WI38 (cell line): ENCODE results near the gene ARSD.
"Not testable (repeated sequence)": the region's sequence is repeated elsewhere in the genome, so short reads cannot be mapped to it uniquely, and the experiment has no call there.

Experiments used
- H3K4me3 ChIP-seq: 2 replicates; pipeline ENCODE4 v1.5.1; 2011; ENCODE audit warnings: low read depth, mild to moderate bottlenecking, control low read depth, low read length
- CTCF ChIP-seq: IDR thresholded peaks from 2 replicates; pipeline ENCODE4 v1.5.1; 2012; ENCODE audit warnings: low read depth, mild to moderate bottlenecking, control low read depth, low read length

ARSD gene

GRCh38 chrX:2928583-2929434 is at the start of gene ARSD:
Gene ARSD (minus strand): TSS chrX:2929339. CDS start chrX:2929275, 64 bp downstream.
- peak within 1 kb of the TSS; percentile 64 for H3K4me3 ChIP-seq
- TF ChIP-seq CTCF, result no peak

- not testable (repeated sequence) for H3K4me3 ChIP-seq
These were observed 49.5 kb upstream of the ARSD start for GRCh38 chrX:2978639-2979038.

GRCh38 chrX:2974961-2975360 is 45.8 kb upstream of the ARSD start:
- H3K4me3 ChIP-seq, result no peak overlapping the region

GRCh38 chrX:2972391-2972790 is 43.3 kb upstream of the ARSD start:
- no peak for TF ChIP-seq CTCF
- no peak overlapping the region for H3K4me3 ChIP-seq

More at GRCh38 chrX:2974961-2975360, 45.8 kb upstream of the ARSD start:
- no peak for TF ChIP-seq CTCF

- no peak for TF ChIP-seq CTCF
- no peak overlapping the region for H3K4me3 ChIP-seq
These were observed 39.9 kb upstream of the ARSD start for GRCh38 chrX:2969021-2969420.

- H3K4me3 ChIP-seq, result no peak overlapping the region
- no peak for TF ChIP-seq CTCF
These were observed 39.1 kb upstream of the ARSD start for GRCh38 chrX:2967998-2968909.

GRCh38 chrX:2967584-2967983 is 38.4 kb upstream of the ARSD start:
- no peak for TF ChIP-seq CTCF
- no peak overlapping the region for H3K4me3 ChIP-seq
